HUES64 (cell line): Measurements from ENCODE around the gene AFAP1.
A peak's percentile ranks its signal among the peaks of the same experiment; 100 is the strongest.

Experiments
- H3K27ac ChIP-seq: 2 replicates; pipeline ENCODE4 v1.7.0; 2013; ENCODE audit warnings: low read depth, low read length, inconsistent platforms
- H3K27me3 ChIP-seq: 2 replicates; pipeline ENCODE4 v1.6.1; 2013; ENCODE audit warnings: mild to moderate bottlenecking, low read length; ENCODE audit not compliant: insufficient read depth
- H3K36me3 ChIP-seq: 2 replicates; pipeline ENCODE4 v1.6.1; 2013; ENCODE audit warnings: mild to moderate bottlenecking, low read length; ENCODE audit not compliant: insufficient read depth
- H3K4me1 ChIP-seq: 2 replicates; pipeline ENCODE4 v1.6.1; 2013; ENCODE audit warnings: mild to moderate bottlenecking, low read length, moderate library complexity; ENCODE audit not compliant: insufficient read depth
- H3K4me3 ChIP-seq: 2 replicates; pipeline ENCODE4 v1.5.1; 2013; ENCODE audit warnings: mild to moderate bottlenecking, low read length, moderate library complexity
- H3K9ac ChIP-seq: 2 replicates; pipeline ENCODE4 v1.6.1; 2013; ENCODE audit warnings: mild to moderate bottlenecking, low read depth, low read length
- H3K9me3 ChIP-seq: 2 replicates; pipeline ENCODE4 v1.6.1; 2013; ENCODE audit warnings: low read depth, low read length; ENCODE audit not compliant: insufficient read depth
- WGBS: fragments of 150-250, 120-280 bp; methylation state at CpG from one replicate; pipeline ENCODE4 v1.1.7; 2013; ENCODE audit warnings: missing lambda C conversion rate; 5-methylcytosine and 5-hydroxymethylcytosine counted together

AFAP1 gene

DNA sequence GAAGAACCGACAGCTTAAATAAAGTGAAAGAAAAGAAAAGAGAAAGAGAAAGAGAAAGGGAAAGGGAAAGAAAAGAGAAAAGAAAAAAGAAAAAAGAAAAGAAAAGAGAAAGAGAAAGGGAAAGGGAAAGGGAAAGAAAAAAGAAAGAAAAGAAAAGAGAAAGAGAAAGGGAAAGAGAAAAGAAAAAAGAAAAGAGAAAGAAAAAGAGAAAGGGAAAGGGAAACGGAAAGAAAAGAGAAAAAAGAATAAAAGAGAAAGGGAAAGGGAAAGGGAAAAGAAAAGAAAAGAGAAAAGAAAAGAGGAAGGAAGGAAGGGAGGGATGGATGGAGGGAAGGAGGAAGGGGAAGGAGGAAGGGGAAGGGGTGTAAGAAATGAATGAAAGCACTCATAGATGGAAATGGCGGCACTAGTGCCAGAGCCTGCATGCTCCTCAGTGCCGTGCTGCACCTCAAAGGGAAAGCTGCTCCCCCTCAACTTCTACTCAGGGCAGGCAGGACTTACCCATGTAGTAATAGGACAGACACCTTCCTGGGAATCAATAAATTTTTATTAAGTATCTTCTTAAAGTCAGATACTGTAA, 70.7 kb downstream of the AFAP1 start:
- Histone ChIP-seq H3K27ac (no peak overlapping the region), H3K9me3 (peaks cover 13% of the 10 kb centered on the region; the same call in 1 of the 2 replicates), H3K4me1 (0 out of 2 replicates have a peak, but pooled peaks cover 3% of the 10 kb centered on the region), H3K9ac (no peak overlapping the region), H3K4me3 (no peak overlapping the region), H3K36me3 (peaks cover 29% of the 10 kb centered on the region), H3K27me3 (no peaks in the 10 kb centered on the region)
- 90% methylated on average over 4 of the region's 4 CpGs for WGBS

DNA sequence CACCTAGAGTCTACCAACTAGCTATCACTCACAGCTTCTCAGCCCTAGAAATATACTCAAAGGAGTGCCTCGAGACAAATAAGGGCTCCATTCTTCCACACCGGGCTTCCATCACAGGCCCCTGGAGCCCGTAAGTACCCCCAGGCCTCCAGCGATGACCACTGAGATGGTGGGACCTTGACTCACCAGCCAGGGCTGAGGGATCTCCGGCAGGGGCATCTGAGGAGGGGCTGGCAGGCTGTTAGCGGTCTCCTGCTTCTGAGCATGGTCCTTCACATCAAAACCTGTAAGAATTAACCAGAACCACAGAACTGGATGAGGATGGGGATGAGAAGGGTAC, 71.3 kb downstream of the AFAP1 start:
- H3K4me1 ChIP-seq = peaks cover 4% of the 10 kb centered on the region
- H3K36me3 ChIP-seq = peaks cover 29% of the 10 kb centered on the region
- H3K4me3 ChIP-seq = no peak overlapping the region
- no peak overlapping the region for H3K9ac ChIP-seq
- H3K27me3 ChIP-seq = no peaks in the 10 kb centered on the region
- WGBS = 91% methylated on average over 6 of the region's 6 CpGs
- H3K27ac ChIP-seq = no peak overlapping the region
- H3K9me3 ChIP-seq = peaks cover 8% of the 10 kb centered on the region; the same call in 1 of the 2 replicates

DNA sequence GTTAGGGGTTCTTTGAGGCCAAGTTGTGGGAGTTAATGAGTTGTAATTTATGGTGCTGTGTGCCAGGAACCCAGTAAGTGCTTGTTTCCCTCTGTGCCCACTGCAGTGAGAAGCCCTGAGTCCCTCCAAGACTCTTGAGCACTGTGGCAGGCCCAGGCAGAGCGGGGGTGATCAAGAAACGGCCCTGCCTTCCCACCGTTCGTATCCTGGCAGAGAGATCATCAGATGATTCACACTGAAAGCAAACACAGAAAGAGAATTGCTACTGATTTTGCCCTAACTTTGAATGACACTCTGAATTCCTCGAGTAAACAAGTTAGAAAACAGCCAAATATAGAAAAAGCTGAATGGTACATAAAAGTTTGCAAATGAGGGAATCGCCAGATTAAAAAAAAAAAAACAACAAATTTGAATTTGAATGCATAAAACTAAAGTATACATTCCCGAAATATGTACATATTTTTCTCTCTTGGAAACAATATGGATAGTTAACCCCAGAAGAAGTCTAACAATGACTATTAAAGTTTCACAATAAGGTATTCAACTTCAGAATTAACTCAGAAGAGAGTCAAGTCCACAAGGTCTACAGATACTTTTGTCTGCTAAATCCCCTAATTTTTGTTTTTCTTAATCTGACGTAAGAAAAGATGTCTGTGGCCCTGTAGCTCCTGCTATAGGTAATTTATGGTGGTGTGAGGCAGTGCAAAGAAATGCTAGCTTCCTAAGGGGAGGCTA, 71.8 kb downstream of the AFAP1 start:
- Histone ChIP-seq H3K4me3 (no peak overlapping the region), H3K27ac (no peak overlapping the region), H3K4me1 (peaks cover 9% of the 10 kb centered on the region), H3K9me3 (peaks cover 8% of the 10 kb centered on the region; the same call in 1 of the 2 replicates), H3K36me3 (peaks cover 29% of the 10 kb centered on the region), H3K9ac (no peak overlapping the region), H3K27me3 (no peaks in the 10 kb centered on the region)
- 83% methylated on average over 7 of the region's 8 CpGs for WGBS

DNA sequence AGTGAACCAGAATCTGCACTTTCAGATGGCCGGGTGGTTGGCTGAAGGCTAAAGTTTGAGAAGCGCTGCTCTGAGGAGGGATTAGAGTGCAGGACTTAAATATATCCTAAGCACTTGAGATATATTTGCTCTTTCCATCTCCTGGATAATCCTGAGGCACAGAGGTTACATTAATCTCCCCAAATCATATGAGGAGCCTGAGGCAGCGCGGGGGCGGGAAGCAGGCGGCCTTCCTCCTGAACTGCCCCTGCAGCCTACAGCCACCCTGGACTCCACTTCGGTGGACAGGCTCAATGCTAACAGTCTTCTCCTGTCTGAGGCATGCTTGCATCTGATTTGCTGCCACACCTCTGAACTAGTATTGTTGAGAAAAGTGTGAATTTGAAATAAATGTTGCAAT, 72.5 kb downstream of the AFAP1 start:
- no peak overlapping the region for H3K4me3 ChIP-seq
- no peak overlapping the region for H3K27ac ChIP-seq
- H3K36me3 ChIP-seq = peaks cover 29% of the 10 kb centered on the region
- no peaks in the 10 kb centered on the region for H3K27me3 ChIP-seq
- peaks cover 8% of the 10 kb centered on the region; the same call in 1 of the 2 replicates for H3K9me3 ChIP-seq
- H3K4me1 ChIP-seq = peaks cover 15% of the 10 kb centered on the region
- 95% methylated on average over 5 of the region's 7 CpGs for WGBS
- H3K9ac ChIP-seq = no peak overlapping the region

DNA sequence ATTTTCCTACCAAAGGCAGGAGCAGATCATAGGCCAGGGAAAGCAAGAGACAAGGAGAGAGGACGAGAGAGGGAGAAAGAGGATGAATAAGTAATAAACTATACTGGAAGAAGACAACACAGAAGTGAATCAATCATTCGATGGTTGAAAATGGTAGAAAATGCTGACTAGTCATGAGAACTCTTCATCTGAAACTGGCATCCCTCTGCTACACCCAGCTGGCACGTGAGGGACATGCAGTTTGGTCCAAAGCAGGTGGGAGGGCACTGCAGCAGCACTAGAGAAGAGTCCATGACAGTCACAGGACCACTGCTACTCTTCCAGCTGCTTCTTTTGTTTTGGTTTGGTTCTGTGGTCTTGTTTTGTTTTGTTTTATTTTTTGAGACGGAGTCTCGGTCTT, 74.1 kb downstream of the AFAP1 start:
- H3K27me3 ChIP-seq = no peaks in the 10 kb centered on the region
- H3K27ac ChIP-seq = no peak overlapping the region
- H3K9ac ChIP-seq = no peak overlapping the region
- H3K4me3 ChIP-seq = no peak overlapping the region
- H3K9me3 ChIP-seq = no peaks in the 10 kb centered on the region
- peaks cover 14% of the 10 kb centered on the region for H3K36me3 ChIP-seq
- H3K4me1 ChIP-seq = peaks cover 32% of the 10 kb centered on the region
- 97% methylated on average over 5 of the region's 5 CpGs for WGBS

DNA sequence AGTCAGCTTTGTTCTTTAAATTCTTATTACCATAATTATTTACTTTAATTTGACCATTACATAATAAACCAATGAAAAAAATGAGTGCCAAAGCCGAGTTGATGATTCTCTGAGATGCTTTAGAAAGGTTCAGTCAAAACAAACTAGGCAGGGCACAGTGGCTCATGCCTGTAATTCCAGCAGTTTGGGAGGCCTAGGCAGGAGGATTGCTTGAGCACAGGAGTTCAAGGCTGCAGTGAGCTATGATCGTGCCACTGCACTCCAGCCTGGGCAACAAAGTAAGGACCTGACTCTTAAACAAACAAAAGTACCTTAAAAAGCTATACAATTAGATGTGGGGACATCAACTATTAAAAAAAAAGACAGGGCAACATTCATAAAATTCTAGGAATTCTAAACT, 75.0 kb downstream of the AFAP1 start:
- H3K4me1 ChIP-seq = peaks cover 33% of the 10 kb centered on the region
- H3K27me3 ChIP-seq = no peaks in the 10 kb centered on the region
- no peaks in the 10 kb centered on the region for H3K9me3 ChIP-seq
- no peak overlapping the region for H3K9ac ChIP-seq
- H3K27ac ChIP-seq = no peak overlapping the region
- 86% methylated on average over 2 of the region's 2 CpGs for WGBS
- no peak overlapping the region for H3K4me3 ChIP-seq
- H3K36me3 ChIP-seq = peaks cover 13% of the 10 kb centered on the region

DNA sequence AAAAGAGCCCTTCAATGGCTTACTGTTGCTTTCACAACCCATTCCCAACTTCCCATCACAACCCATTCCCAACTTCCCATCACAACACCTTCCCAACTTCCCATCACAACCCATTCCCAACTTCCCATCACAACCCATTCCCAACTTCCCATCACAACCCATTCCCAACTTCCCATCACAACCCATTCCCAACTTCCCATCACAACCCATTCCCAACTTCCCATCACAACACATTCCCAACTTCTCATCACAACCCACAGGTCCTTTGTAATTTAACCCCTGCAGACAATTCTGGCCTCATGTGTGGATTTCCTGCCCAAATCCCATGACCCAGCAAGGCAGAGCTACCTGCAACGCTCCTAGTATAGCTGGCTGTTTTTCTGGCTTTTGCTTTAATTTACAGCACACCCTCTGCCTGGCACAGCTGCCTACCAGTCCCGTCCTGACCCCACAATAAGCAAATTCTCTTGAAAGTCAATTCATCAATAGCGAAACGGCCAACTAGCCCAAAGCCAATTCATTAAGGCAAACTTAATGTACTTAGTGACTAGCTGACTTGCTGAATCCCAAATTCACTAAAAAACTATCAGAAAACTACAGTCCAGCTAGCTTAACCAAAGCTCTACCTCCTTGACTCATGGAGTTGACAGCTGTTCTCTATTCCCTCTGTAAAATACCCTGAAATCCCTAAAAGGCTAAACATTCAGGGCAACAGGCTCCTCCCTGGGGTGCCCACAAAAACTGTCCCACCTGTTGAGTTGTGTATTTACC, 75.6 kb downstream of the AFAP1 start:
- no peak overlapping the region for H3K27ac ChIP-seq
- H3K27me3 ChIP-seq = no peaks in the 10 kb centered on the region
- H3K36me3 ChIP-seq = peaks cover 13% of the 10 kb centered on the region
- H3K9me3 ChIP-seq = no peaks in the 10 kb centered on the region
- H3K9ac ChIP-seq = no peak overlapping the region
- no peak overlapping the region for H3K4me3 ChIP-seq
- peaks cover 33% of the 10 kb centered on the region for H3K4me1 ChIP-seq
- WGBS = 90% methylated on average over 4 of the region's 4 CpGs

DNA sequence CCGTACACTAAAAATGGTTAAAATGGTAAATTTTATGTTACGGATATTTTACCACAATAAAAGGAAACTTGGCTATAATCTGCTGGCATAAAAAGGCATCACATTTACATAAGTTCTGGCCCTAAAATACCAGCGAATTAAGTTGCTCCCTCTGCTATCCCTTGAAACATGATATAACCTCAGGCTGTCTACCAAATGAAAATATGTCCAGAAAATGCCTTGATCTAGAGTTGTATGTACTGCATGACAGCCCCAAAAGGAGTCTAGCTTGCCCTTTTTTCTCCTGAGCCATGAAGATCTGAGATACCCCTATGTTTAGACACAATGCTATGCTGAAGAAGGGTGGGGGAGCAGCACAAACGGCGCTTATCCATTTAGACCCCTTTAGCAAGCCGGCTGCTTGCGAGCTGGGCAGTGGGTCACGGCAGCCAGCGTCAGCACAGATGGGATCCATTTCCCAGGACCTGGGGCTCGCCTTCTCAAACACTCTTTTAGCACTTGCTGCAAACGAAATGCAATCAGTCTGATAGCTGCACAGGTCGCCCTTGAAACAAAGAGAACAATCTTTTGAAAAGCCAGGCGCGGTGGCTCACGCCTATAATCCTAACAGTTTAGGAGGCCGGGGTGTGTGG, 77.0 kb downstream of the AFAP1 start:
- 0 out of 2 replicates have a peak overlapping the region, but pooled peaks have one; percentile 1 for H3K9ac ChIP-seq
- H3K27me3 ChIP-seq = no peaks in the 10 kb centered on the region
- peaks cover 30% of the 10 kb centered on the region for H3K4me1 ChIP-seq
- 75% methylated on average over 16 of the region's 16 CpGs for WGBS
- H3K36me3 ChIP-seq = peaks cover 6% of the 10 kb centered on the region
- no peaks in the 10 kb centered on the region for H3K9me3 ChIP-seq
- H3K4me3 ChIP-seq = no peak overlapping the region
- H3K27ac ChIP-seq = peak overlapping the region; percentile 9

DNA sequence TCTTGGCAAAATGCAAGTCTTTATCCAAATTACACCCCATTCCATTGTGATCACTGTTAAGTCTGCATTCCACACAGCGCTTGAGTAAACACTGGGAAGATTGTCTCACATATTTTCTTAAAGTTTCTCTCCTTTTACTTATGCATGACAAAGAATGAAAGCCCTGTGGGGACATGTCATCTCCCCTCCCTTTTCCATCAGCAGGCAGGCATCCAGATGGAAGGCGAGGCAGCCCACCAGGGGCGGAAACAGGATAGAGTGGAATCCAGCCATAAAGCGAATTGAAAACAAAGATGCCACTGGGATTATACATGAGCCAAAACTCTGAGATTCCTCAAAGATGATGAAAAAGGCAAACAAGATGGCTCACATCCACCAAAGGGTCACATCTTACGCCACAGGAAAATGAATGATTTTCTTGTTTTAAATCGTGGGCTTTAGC, 78.2 kb downstream of the AFAP1 start:
- no peaks in the 10 kb centered on the region for H3K27me3 ChIP-seq
- H3K4me1 ChIP-seq = peaks cover 30% of the 10 kb centered on the region
- H3K4me3 ChIP-seq = no peak overlapping the region
- H3K27ac ChIP-seq = peak overlapping the region; percentile 90
- H3K36me3 ChIP-seq = no peaks in the 10 kb centered on the region
- 31% methylated on average over 6 of the region's 6 CpGs for WGBS
- peak overlapping the region; percentile 50; the same call in 1 of the 2 replicates for H3K9ac ChIP-seq
- H3K9me3 ChIP-seq = no peaks in the 10 kb centered on the region

DNA sequence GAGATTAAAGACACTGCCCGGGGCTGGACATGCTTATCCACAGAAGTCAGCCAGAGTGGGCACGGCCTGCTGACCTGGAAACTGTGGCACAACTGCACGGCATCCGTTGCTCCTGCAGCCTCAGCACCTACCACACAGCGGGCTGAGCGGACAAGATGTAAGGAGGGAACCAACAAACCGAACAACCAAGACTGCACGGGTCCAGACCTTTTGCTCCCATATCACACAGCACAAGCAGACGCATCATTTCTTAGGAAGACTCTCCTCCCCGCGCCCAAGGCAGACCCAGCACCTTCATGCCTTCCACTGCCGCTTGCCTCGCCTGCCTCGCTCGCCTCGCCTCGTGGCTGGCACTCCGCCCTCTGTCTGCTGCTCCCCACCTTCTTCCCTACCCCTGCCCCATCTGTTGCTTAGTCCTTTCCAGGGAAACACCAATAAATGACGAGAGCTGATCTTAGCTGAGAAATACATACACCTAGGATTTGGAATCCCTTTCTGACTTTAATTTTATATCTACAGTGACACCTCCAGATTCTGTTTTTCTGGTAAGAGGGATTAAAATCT, 79.0 kb downstream of the AFAP1 start:
- Histone ChIP-seq H3K9ac (peak overlapping the region; percentile 50; the same call in 1 of the 2 replicates), H3K9me3 (no peaks in the 10 kb centered on the region), H3K4me1 (peaks cover 30% of the 10 kb centered on the region), H3K36me3 (no peaks in the 10 kb centered on the region), H3K4me3 (no peak overlapping the region), H3K27me3 (no peaks in the 10 kb centered on the region), H3K27ac (peak overlapping the region; percentile 90)
- WGBS = 79% methylated on average over 19 of the region's 19 CpGs
